Stomach (tissue), 4 donors: ENCODE results near the gene FGD2.

Source experiments
- CTCF ChIP-seq, 7 experiments: fragments of 450-650 bp in 4 of 7; fragments of 200-600 bp in 3 of 7; sonication (generic) in 3 of 7; IDR thresholded peaks; one replicate each; pipeline ENCODE4 v1.5.1; 2016 to 2019; ENCODE audit warnings: antibody characterized with exemption in 7 of 7, control low read depth in 2 of 7, mild to moderate bottlenecking in 1 of 7
- EP300 ChIP-seq: sonication (generic); formaldehyde crosslinking; IDR thresholded peaks from one replicate; pipeline ENCODE4 v1.6.1; 2017; ENCODE audit warnings: antibody characterized with exemption
- POLR2A ChIP-seq, 4 donors: fragments of 450-650 bp; IDR thresholded peaks; one replicate each; pipeline ENCODE4 v1.6.1; 2016; ENCODE audit warnings: antibody characterized with exemption in 4 of 4, control low read depth in 2 of 4, mild to moderate bottlenecking in 1 of 4, moderate library complexity in 1 of 4

- no peak for TF ChIP-seq CTCF (IDR thresholded peaks at IDR 0.05)
- no peak for TF ChIP-seq EP300
- TF ChIP-seq POLR2A (IDR thresholded peaks at IDR 0.05): no peak
These were observed 50.6 kb downstream of the FGD2 start for GRCh38 chr6:37056112-37056403.
